Neural cell (in vitro differentiated cells): ENCODE data around the gene ANKRD63. TPM values are rescaled to one million over a fixed set of nuclear protein-coding genes. Genes with fewer than 3 reads are reported as not detected.

Experiments
- H2AFZ ChIP-seq: fragments of 200-600, 300-800 bp; sonication (generic), shearing (Covaris generic); 2 replicates; pipeline ENCODE4 v1.6.0; 2014; ENCODE audit warnings: low read depth, mild to moderate bottlenecking, antibody characterized with exemption, low read length, moderate library complexity
- H3F3A ChIP-seq: fragments of 200-600 bp; shearing (Covaris generic); 2 replicates; pipeline ENCODE4 v1.6.1; 2016; ENCODE audit warnings: mild to moderate bottlenecking, moderate library complexity, mixed read lengths, antibody characterized with exemption, low read length; ENCODE audit not compliant: insufficient read depth, poor library complexity, severe bottlenecking
- H3K27ac ChIP-seq: fragments of 200-600, 300-800 bp; sonication (generic), shearing (Covaris generic); 2 replicates; pipeline ENCODE4 v1.5.1; 2014; ENCODE audit warnings: mild to moderate bottlenecking, low read length, moderate library complexity
- H3K27me3 ChIP-seq: fragments of 300-800, 200-600 bp; sonication (generic), shearing (Covaris generic); 2 replicates; pipeline ENCODE4 v1.6.0; 2014; ENCODE audit warnings: mild to moderate bottlenecking, low read depth, low read length, moderate library complexity; ENCODE audit not compliant: insufficient read depth
- H3K36me3 ChIP-seq: fragments of 300-800, 200-600 bp; sonication (generic), shearing (Covaris generic); 2 replicates; pipeline ENCODE4 v1.5.1; 2014; ENCODE audit warnings: mild to moderate bottlenecking, antibody characterized with exemption, low read length, moderate library complexity; ENCODE audit not compliant: insufficient read depth
- H3K4me2 ChIP-seq: fragments of 300-800, 200-600 bp; sonication (generic), shearing (Covaris generic); 2 replicates; pipeline ENCODE4 v1.6.0; 2014; ENCODE audit warnings: mild to moderate bottlenecking, low read length
- H3K4me3 ChIP-seq: fragments of 300-800, 200-600 bp; sonication (generic), shearing (Covaris generic); 2 replicates; pipeline ENCODE4 v1.5.1; 2014; ENCODE audit warnings: mild to moderate bottlenecking, low read length, moderate library complexity
- H3K79me2 ChIP-seq: fragments of 200-600 bp; shearing (Covaris generic); replicated peaks from 2 replicates; pipeline ENCODE4 v1.6.0; 2014; ENCODE audit warnings: mild to moderate bottlenecking, low read length, moderate library complexity; ENCODE audit not compliant: insufficient read depth
- H3K9ac ChIP-seq: fragments of 300-800, 200-600 bp; sonication (generic), shearing (Covaris generic); 2 replicates; pipeline ENCODE4 v1.6.1; 2016; ENCODE audit warnings: mild to moderate bottlenecking, low read length, mixed read lengths
- H3K9me2 ChIP-seq: fragments of 200-600 bp; shearing (Covaris generic); 2 replicates; pipeline ENCODE4 v1.6.1; 2016; ENCODE audit warnings: mild to moderate bottlenecking, low read length, mixed read lengths; ENCODE audit not compliant: insufficient read depth
- H3K9me3 ChIP-seq: fragments of 200-600, 300-800 bp; sonication (generic), shearing (Covaris generic); 2 replicates; pipeline ENCODE4 v1.6.1; 2016; ENCODE audit warnings: mild to moderate bottlenecking, mixed run types, low read length, moderate library complexity, mixed read lengths
- H4K20me1 ChIP-seq: fragments of 200-600 bp; shearing (Covaris generic); 2 replicates; pipeline ENCODE4 v1.6.1; 2016; ENCODE audit warnings: mild to moderate bottlenecking, mixed run types; ENCODE audit not compliant: insufficient read depth
- CTCF ChIP-seq: fragments of 450-650 bp; IDR thresholded peaks from 2 replicates; pipeline ENCODE4 v1.5.1; 2014; ENCODE audit warnings: antibody characterized with exemption, mild to moderate bottlenecking, moderate library complexity; ENCODE audit not compliant: poor library complexity, severe bottlenecking
- EP300 ChIP-seq: fragments of 450-650 bp; conservative IDR thresholded peaks from 2 replicates; pipeline ENCODE4 v1.6.1; 2014; ENCODE audit warnings: antibody characterized with exemption, mild to moderate bottlenecking, moderate library complexity; ENCODE audit not compliant: poor library complexity, severe bottlenecking
- EZH2 ChIP-seq: fragments of 200-600, 300-800 bp; shearing (Covaris generic), sonication (generic); IDR thresholded peaks from 2 replicates; pipeline ENCODE4 v1.6.1; 2014; ENCODE audit warnings: antibody characterized with exemption, low read length, borderline replicate concordance, mild to moderate bottlenecking; ENCODE audit not compliant: insufficient read depth, poor library complexity, severe bottlenecking
- MXI1 ChIP-seq: fragments of 450-650 bp; conservative IDR thresholded peaks from 2 replicates; pipeline ENCODE4 v1.6.1; 2014; ENCODE audit warnings: antibody characterized with exemption, mild to moderate bottlenecking; ENCODE audit not compliant: poor library complexity, severe bottlenecking
- POLR2AphosphoS5 ChIP-seq: IDR thresholded peaks from 2 replicates; pipeline ENCODE4 v1.6.1; 2012
- RAD21 ChIP-seq: fragments of 450-650 bp; conservative IDR thresholded peaks from 2 replicates; pipeline ENCODE4 v1.6.1; 2014; ENCODE audit warnings: antibody characterized with exemption, mild to moderate bottlenecking, moderate library complexity
- REST ChIP-seq: IDR thresholded peaks from 2 replicates; pipeline ENCODE4 v1.6.1; 2012; ENCODE audit warnings: borderline replicate concordance
- SMC3 ChIP-seq: fragments of 450-650 bp; conservative IDR thresholded peaks from 2 replicates; pipeline ENCODE4 v1.6.1; 2014; ENCODE audit warnings: antibody characterized with exemption, mild to moderate bottlenecking, moderate library complexity; ENCODE audit not compliant: poor library complexity
- TAF1 ChIP-seq: IDR thresholded peaks from 2 replicates; pipeline ENCODE4 v1.6.1; 2012; ENCODE audit warnings: low read depth
- polyA plus RNA-seq: library from polyadenylated mRNA; depleted of rRNA; stranded (reverse); fragments of >200 nt; gene quantifications from 2 replicates; pipeline ENCODE4 v1.2.3, GENCODE V29; 2014

ANKRD63 gene
- polyA plus RNA-seq, 1 donor from 2014 or later, result 2.1 TPM

- H3K79me2 ChIP-seq, result no peaks in the 10 kb centered on the region
- H3K9me3 ChIP-seq, result no peaks in the 10 kb centered on the region
- H3K36me3 ChIP-seq, result peaks cover 3% of the 10 kb centered on the region
- H3K4me3 ChIP-seq, result peak overlapping the region; percentile 54
- TF ChIP-seq EZH2, result no peak
- no peak for TF ChIP-seq REST
- no peak for TF ChIP-seq POLR2AphosphoS5
- no peak for TF ChIP-seq TAF1
- no peak for TF ChIP-seq CTCF
- no peak for TF ChIP-seq RAD21
- no peak for TF ChIP-seq MXI1
- no peak for TF ChIP-seq SMC3
- no peak for TF ChIP-seq EP300
- H4K20me1 ChIP-seq, result no peaks in the 10 kb centered on the region
- H2AFZ ChIP-seq, result no peak overlapping the region
- H3F3A ChIP-seq, result no peaks in the 10 kb centered on the region
- no peak overlapping the region for H3K4me2 ChIP-seq
- H3K9ac ChIP-seq, result no peak overlapping the region
- H3K27me3 ChIP-seq, result peaks cover 45% of the 10 kb centered on the region
- H3K27ac ChIP-seq, result no peak overlapping the region
- no peaks in the 10 kb centered on the region for H3K9me2 ChIP-seq
These were observed 30.8 kb downstream of the ANKRD63 start for GRCh38 chr15:40252141-40252437.

GRCh38 chr15:40251486-40252140, 31.3 kb downstream of the ANKRD63 start:
- no peak overlapping the region for H3K9ac ChIP-seq
- no peak overlapping the region for H2AFZ ChIP-seq
- no peaks in the 10 kb centered on the region for H3F3A ChIP-seq
- no peak overlapping the region for H3K4me3 ChIP-seq
- H3K9me3 ChIP-seq, result no peaks in the 10 kb centered on the region
- H3K36me3 ChIP-seq, result peaks cover 3% of the 10 kb centered on the region
- H3K79me2 ChIP-seq, result no peaks in the 10 kb centered on the region
- TF ChIP-seq MXI1, result no peak
- no peak for TF ChIP-seq SMC3
- no peak for TF ChIP-seq REST
- TF ChIP-seq TAF1, result no peak
- H3K27me3 ChIP-seq, result peaks cover 45% of the 10 kb centered on the region
- H3K4me2 ChIP-seq, result no peak overlapping the region
- H4K20me1 ChIP-seq, result no peaks in the 10 kb centered on the region
- H3K9me2 ChIP-seq, result no peaks in the 10 kb centered on the region
- no peak overlapping the region for H3K27ac ChIP-seq
